Body of pancreas (tissue), 4 donors: ENCODE data around the gene CCDC81.

Experiments used
- CTCF ChIP-seq, 7 experiments: fragments of 450-650 bp in 4 of 7; fragments of 200-600 bp in 3 of 7; sonication (generic) in 3 of 7; IDR thresholded peaks; one replicate each; pipeline ENCODE4 v1.5.1; 2016 to 2019; ENCODE audit warnings: antibody characterized with exemption in 7 of 7
- POLR2A ChIP-seq, 3 donors: fragments of 450-650 bp; IDR thresholded peaks; one replicate each; pipeline ENCODE4 v1.6.1; 2016; ENCODE audit warnings: antibody characterized with exemption in 3 of 3, mild to moderate bottlenecking in 2 of 3

DNA sequence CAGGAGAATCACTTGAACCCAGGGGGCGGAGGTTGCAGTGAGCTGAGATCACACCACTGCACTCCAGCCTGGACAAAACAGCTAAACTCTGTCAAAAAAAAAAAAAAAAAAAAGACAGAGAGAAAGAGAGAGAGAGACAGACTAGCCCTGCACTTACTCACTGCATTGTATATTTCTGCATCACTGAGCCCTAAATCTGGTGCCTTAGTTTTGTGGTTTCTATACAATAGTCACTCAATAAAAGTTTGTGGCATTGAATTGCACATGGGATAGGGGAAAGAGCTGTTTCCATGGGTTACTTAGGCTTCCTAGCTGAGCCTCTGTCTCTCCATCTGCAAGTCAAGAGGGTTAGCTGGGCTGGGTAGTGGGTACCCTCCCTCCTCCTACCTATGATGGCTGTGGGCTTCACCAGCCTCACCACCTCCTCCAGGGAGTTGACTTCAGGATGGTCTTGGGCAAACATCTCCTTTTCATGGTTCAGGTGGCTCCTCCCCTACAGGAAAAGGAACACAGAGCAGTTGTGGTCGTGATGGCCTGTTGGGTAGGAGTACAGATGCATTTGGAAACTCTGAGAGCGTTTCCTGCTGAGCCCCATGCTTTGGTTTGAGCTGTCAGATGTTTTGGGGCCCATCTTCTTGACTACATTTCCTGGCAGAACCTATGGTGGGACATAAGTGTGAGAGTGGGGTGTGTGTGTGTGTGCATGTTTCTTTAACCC, 73.2 kb downstream of the CCDC81 start:
- TF ChIP-seq CTCF (IDR thresholded peaks at IDR 0.05): no peak
- no peak for TF ChIP-seq POLR2A (IDR thresholded peaks at IDR 0.05)
